Measurements from ENCODE around the gene CGB2. TPM values are rescaled to one million over a fixed set of nuclear protein-coding genes. Genes with fewer than 3 reads are reported as not detected.
"Not testable (repeated sequence)": the region's sequence is repeated elsewhere in the genome, so short reads cannot be mapped to it uniquely, and the experiment has no call there.

CGB2 gene
- total RNA-seq, 1 experiment from 2014 or later = not detected

DNA sequence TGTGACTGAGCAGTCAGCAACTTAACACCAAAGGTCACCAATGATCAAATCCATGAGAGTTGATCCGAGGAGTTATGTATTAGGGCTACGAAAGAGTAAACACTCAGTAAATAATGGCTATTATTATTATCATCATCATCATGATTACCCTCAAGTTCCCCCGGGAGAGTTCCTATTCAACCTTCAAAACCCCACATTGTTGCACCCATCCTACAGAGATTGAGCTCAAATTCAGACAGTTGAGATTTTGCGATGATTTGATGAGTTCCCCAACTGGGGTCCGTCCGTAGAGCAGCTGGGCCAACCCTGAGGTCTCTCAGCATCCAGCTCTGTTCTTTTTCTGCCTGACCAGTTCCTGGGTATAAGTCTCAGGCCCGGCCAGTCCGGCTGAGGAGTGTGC is 6.4 kb downstream of the CGB2 start:
- not testable (repeated sequence) for DNase-seq (ENCODE audit: low spot score)

- peak; percentile 87 for DNase-seq (ENCODE audit: low spot score)
Observed at GRCh38 chr19:49038557-49039276, 7.0 kb downstream of the CGB2 start.

- DNase-seq (ENCODE audit: low spot score) = not testable (repeated sequence)
Observed at GRCh38 chr19:49039736-49040135, 8.0 kb downstream of the CGB2 start.

- no peak for DNase-seq (ENCODE audit: low spot score)
Observed at GRCh38 chr19:49042177-49042576, 10.5 kb downstream of the CGB2 start.

DNA sequence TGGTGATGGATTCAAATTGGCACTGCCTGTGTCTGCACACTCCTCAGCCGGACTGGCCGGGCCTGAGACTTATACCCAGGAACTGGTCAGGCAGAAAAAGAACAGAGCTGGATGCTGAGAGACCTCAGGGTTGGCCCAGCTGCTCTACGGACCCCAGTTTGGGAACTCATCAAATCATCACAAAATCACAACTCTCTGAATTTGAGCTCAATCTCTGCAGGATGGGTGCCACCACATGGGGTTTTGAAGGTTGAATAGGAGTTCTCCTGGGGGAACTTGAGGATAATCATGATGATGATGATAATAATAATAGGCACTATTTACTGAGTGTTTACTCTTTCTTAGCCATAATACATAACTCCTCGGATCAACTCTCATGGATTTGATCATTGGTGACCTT is 11.0 kb downstream of the CGB2 start:
- DNase-seq (ENCODE audit: low spot score) = not testable (repeated sequence)

DNA sequence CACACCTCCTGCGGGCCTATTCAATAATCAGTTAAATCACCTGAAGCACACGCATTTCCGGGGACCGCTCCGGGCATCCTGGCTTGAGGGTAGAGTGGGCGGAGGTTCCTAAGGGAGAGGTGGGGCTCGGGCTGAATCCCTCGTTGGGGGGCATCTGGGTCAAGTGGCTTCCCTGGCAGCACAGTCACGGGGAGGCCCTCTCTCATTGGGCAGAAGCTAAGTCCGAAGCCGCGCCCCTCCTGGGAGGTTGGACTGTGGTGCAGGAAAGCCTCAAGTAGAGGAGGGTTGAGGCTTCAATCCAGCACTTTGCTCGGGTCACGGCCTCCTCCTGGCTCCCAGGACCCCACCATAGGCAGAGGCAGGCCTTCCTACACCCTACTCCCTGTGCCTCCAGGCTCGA is 11.9 kb downstream of the CGB2 start, which contains the start of gene CGB5:
TSS of gene CGB5 (plus strand) at position 301 of the 400 bp plus-strand sequence. CDS start 362 bp downstream, outside the sequence.
- not testable (repeated sequence) for DNase-seq (ENCODE audit: low spot score)

DNA sequence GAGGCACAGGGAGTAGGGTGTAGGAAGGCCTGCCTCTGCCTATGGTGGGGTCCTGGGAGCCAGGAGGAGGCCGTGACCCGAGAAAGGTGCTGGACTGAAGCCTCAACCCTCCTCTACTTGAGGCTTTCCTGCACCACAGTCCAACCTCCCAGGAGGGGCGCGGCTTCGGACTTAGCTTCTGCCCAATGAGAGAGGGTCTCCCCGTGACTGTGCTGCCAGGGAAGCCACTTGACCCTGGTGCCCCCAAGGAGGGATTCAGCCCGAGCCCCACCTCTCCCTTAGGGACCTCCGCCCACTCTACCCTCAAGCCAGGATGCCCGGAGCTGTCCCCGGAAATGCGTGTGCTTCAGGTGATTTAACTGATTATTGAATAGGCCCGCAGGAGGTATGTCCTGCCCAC is 17.3 kb downstream of the CGB2 start, which contains the start of gene CGB8:
TSS of gene CGB8 (minus strand) at position 101 of the 400 bp plus-strand sequence. CDS start 372 bp downstream, outside the sequence.
- DNase-seq (ENCODE audit: low spot score) = not testable (repeated sequence)

GRCh38 chr19:49049834-49050233 is 18.1 kb downstream of the CGB2 start:
- not testable (repeated sequence) for DNase-seq (ENCODE audit: low spot score)

DNA sequence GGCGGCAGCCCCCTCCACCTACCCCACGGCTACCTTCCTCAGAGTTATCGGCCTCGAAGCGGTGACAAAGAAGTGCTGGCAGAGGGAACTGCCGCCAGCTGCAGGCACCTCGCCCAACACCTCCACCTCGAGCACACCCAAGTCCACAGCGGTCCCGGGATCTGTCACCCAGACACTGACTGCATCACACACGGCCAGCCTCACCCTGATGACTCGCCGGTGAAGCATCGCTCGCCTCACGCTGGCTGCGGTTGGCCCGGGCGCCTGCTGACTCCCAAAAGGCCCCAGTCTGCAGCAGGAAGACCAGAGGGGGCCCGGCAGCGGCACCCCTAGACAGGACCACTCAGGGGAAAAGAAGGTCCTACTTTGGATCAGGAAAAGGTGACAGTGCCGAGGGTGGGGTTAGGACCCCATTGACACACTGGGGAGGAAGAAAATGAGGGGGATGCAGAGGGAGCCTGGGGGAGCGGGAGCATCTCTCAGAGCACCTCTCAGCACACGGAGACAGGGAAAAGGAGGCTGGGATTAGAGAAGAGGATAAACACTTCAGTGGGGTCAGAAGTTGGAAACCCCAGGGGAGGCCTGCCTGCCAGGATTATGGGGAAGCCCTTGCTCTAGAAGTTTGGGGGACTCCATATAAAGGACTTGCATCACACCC is 18.8 kb downstream of the CGB2 start:
- peak; percentile 60 for DNase-seq (ENCODE audit: low spot score)

DNA sequence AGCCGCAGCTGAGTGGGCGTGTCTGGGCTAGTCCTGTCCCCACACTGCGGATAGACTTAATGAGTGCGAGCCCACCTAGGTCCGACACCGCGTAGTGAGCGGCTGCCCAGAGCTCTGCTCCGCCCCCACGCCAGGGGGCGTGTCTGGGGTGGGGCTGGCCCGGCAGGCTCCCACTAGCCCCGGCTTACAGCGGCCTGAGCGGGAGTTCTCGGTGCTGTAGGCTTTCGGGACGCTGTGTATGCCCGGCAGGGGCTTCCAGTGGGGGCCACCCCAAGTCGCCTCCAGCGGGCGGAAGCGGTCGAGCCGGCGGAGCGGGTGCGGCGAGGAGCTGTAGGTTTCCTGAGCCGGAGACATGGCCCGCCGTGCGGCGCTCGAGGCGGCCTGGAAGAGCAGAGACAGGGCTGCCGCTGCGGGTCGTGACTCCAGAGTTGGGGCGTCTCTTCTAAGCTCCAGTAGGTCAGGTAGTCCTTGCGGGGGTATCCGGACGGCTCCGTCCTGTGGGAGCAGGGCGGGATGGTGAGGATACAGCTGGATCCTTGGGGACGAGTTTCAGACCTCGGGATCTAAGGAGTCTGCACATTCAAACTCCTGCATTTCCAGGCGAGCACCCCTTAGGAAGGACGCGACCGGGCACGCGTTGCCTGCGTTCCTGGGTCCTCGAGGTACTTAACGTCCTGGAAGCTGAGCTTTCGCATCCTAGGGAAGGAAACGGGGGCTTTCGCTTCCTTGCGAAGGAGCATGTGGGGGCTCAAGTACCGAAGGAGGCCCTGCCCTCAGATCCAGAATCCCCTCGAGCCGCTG is 24.6 kb downstream of the CGB2 start:
- DNase-seq (ENCODE audit: low spot score) = peak; percentile 37

DNA sequence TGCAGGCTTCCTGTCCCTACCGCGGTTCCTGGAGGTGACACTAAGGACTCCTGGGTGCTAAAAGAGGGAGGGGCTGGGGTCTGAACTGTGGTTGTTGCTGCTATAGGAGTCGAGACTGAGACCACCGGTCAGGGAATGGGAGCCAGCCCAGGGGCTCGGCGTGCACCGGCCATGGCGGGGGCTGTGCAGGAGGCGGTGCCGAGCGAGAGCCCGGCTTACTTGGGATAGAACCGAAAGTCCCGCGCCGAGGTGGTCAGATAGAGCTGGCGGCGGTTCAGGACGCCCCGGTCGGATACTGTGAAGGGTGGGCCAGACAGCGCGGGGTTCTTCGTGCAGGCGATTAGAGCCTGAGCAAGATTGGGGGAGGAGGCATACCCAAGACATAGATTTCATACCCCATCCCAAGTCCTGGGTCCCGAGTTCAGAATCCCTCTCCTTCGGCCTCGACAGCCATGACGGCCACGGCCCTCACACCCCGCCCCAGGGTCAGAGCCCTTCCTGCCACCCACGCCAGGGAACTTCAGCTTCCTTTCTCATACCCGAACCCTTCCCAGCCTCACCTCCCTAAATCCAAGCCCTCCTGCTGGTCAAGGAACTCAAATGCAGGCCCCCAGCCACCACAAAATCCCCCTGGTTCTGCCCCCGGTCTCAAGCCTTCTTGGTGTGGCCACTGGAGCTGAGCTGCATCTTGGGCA is 25.4 kb downstream of the CGB2 start:
- not testable (repeated sequence) for DNase-seq (ENCODE audit: low spot score)

DNA sequence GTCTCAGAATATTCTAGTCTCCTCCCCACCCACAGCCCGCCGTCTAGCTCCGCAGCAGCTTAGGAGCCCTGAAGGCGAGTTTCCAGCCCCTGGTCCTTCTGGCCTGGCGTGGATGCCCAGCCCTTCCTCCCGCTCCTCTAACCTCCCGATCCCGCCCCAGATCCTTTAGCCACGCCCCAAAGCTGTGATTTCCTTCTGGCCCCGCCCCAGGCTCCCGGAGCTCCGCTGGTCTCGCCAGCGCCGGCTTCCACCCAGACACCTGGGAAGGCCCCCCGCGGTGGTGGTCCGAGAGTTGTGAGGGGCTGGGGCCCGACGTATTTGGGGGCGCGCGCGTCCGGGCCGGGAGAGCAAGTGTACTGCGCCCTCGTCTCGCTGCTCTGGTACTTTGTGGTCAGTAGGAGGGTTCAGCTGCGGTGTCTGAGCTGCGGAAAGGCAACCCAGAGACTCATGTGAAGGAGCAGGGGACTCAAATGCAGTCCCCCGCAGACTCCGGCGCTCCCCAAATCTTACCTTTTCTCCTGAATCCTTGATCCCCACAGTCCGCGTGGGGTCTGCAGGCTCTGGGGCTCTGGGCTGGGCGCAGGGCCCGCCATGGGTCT is 26.0 kb downstream of the CGB2 start, which contains the start of gene CGB7:
TSS of gene CGB7 (minus strand) at position 114 of the 599 bp plus-strand sequence. CDS start 2,374 bp downstream, outside the sequence.
- no peak for DNase-seq (ENCODE audit: low spot score)

DNA sequence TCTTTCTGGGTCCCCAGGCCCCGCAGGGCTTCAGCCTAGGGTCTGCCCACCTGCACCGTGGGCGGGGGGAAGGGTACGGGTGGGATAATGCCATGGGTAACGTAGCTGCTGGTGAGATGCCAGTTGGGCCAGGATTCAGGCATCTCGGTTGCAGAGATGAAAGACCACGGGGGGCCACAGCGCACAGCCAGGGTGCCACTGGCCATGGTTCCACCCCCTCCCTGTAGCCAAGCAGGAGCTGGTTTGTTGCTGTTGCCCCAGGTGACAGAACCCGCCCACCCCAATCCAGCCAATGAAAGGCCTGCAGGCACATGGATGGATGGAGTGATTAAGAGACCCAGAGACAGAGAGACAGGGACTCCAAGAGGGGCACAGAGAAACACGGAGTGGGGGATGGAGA is 26.9 kb downstream of the CGB2 start:
- no peak for DNase-seq (ENCODE audit: low spot score)

DNA sequence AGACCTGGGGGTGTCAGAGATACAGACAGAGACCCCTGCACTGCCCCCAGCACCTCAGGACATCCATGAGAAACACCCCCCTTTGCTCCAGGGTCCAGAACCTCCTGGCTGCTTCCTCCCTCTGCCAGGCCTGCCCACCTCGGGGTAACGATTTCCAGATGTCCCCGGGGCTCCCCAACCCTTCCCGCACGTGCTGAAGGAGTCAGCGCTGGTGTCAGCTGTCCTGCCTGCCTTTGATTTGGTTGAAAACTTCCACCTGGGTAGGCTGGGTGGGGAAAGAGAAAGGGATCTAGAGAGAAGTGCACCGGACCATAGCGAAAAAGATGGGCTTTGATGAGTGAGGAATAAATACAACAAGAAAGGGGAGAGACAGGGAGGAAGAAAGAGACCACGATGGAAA is 27.4 kb downstream of the CGB2 start:
- no peak for DNase-seq (ENCODE audit: low spot score)

- no peak for DNase-seq (ENCODE audit: low spot score)
Observed at GRCh38 chr19:49061000-49061399, 29.3 kb downstream of the CGB2 start.

DNA sequence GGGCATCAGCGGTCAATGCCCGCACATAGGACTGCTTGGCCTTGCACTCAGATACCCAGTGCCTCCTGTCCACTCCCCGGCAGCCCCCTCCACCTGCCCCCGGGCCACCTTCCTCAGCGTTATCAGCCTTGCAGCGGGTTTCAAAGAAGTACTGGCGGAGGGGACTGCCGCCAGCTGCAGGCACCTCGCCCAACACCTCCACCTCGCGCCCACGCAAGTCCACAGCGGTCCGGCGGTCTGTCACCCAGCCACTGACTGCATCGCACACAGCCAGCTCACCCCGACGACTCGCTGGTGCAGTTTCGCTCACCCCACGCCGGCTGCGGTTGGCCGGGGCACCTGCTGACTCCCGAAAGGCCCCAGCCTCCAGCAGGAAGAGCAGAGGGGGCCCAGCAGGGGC is 29.8 kb downstream of the CGB2 start:
- DNase-seq (ENCODE audit: low spot score) = no peak

DNA sequence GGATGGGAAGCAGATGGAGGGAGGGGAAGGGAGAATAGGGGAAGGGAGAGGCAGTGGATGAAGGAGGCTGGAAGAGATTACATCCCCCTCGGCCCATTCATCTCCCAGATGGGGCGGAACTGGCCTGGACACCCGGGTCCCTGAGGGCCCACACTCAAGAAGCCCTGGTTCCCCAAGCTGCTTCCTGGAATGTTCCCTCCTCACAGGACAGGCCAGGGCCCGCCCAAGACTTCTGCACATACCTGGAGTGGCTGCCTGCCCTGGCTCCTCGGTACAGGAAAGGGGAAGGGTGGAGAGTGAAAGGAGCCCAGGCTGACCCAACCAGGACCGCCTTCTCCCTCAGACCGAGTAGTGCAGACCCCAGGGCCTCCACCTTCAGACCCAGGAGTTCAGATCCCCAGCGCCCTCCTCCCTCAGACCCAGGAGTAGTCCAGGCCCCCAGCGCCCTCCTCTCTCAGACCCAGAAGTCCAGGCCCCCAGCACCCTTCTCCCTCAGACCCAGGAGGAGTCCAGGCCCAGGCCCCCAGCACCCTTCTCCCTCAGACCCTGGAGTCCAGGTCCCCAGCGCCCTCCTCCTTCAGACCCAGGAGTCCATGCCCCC is 32.4 kb downstream of the CGB2 start:
- no peak for DNase-seq (ENCODE audit: low spot score)

GRCh38 chr19:49064768-49065611 is 33.3 kb downstream of the CGB2 start, which contains the start of gene NTF4:
TSS of gene NTF4 (minus strand) at chr19:49064818. CDS start at chr19:49061997, 2,821 bp downstream.
- no peak for DNase-seq (ENCODE audit: low spot score)

GRCh38 chr19:49065905-49066512 is 34.3 kb downstream of the CGB2 start:
- DNase-seq (ENCODE audit: low spot score) = no peak
